Kidney epithelial cell (primary cell): ENCODE measurements around the gene DPAGT1. TPM values are rescaled to one million over a fixed set of nuclear protein-coding genes. Genes with fewer than 3 reads are reported as not detected.
"Not testable (repeated sequence)": the region's sequence is repeated elsewhere in the genome, so short reads cannot be mapped to it uniquely, and the experiment has no call there.

Experiments
- DNase-seq: peaks from one replicate; pipeline ENCODE4 v3.0.0-alpha.2; 2010; ENCODE audit warnings: low read depth
- H3K27me3 ChIP-seq: 2 replicates; pipeline ENCODE4 v1.6.0; 2011; ENCODE audit warnings: low read length; ENCODE audit not compliant: control insufficient read depth, insufficient read depth
- H3K36me3 ChIP-seq: 2 replicates; pipeline ENCODE4 v1.5.1; 2011; ENCODE audit warnings: low read length; ENCODE audit not compliant: control insufficient read depth, insufficient read depth
- H3K4me3 ChIP-seq: 2 replicates; pipeline ENCODE4 v1.5.1; 2011; ENCODE audit warnings: low read depth, mild to moderate bottlenecking, control low read depth, low read length
- CTCF ChIP-seq: IDR thresholded peaks from 2 replicates; pipeline ENCODE4 v1.5.1; 2011; ENCODE audit warnings: mild to moderate bottlenecking, moderate library complexity, low read length, control low read depth, inconsistent platforms; ENCODE audit not compliant: insufficient read depth, poor library complexity, severe bottlenecking
- total RNA-seq: library from RNA; depleted of rRNA; stranded (reverse); fragments of >200 nt; gene quantifications from 2 replicates; pipeline ENCODE4 v1.2.3, GENCODE V29; 2015

Gene DPAGT1
- total RNA-seq, 1 donor from 2014 or later = 16.4 TPM

GRCh38 chr11:119062779-119063178, 38.9 kb downstream of the DPAGT1 start:
- DNase-seq = no peak

GRCh38 chr11:119061256-119061655, 40.4 kb downstream of the DPAGT1 start:
- Histone ChIP-seq H3K36me3 (no peaks in the 10 kb centered on the region), H3K4me3 (no peak overlapping the region), H3K27me3 (no peaks in the 10 kb centered on the region)
- TF ChIP-seq CTCF = no peak
- DNase-seq = no peak

More at GRCh38 chr11:119062779-119063178, 38.9 kb downstream of the DPAGT1 start:
- Histone ChIP-seq H3K27me3 (no peaks in the 10 kb centered on the region), H3K4me3 (no peak overlapping the region), H3K36me3 (no peaks in the 10 kb centered on the region)
- no peak for TF ChIP-seq CTCF

GRCh38 chr11:119059128-119059527, 42.5 kb downstream of the DPAGT1 start:
- DNase-seq, H3K36me3 ChIP-seq, H3K27me3 ChIP-seq, H3K4me3 ChIP-seq: not testable (repeated sequence)

- peak; percentile 83 for DNase-seq
- Histone ChIP-seq H3K36me3 (no peaks in the 10 kb centered on the region), H3K4me3 (peak within 1 kb of the TSS; percentile 83), H3K27me3 (no peaks in the 10 kb centered on the region)
- peak; percentile 41 for TF ChIP-seq CTCF
These were observed 44.5 kb downstream of the DPAGT1 start, which contains the start of gene HYOU1 for GRCh38 chr11:119057000-119057769. TSS of gene HYOU1 (minus strand) at chr11:119057205. CDS start at chr11:119056160, 1,045 bp downstream.

- Histone ChIP-seq H3K36me3 (peaks cover 1% of the 10 kb centered on the region), H3K4me3 (peak overlapping the region; percentile 74), H3K27me3 (no peaks in the 10 kb centered on the region)
- no peak for TF ChIP-seq CTCF
- DNase-seq = no peak
These were observed 45.1 kb downstream of the DPAGT1 start for GRCh38 chr11:119056421-119056999.

GRCh38 chr11:119055901-119056300, 45.8 kb downstream of the DPAGT1 start:
- Histone ChIP-seq H3K4me3 (peak overlapping the region; percentile 74), H3K27me3 (no peaks in the 10 kb centered on the region), H3K36me3 (peaks cover 1% of the 10 kb centered on the region)
- TF ChIP-seq CTCF = peak; percentile 41
- no peak for DNase-seq
